ENCODE results near the gene ATOH7.

ATOH7 gene

GRCh38 chr10:68271196-68271882 lies 39.4 kb upstream of the ATOH7 start:
- in situ Hi-C loops (cut with MboI; ENCODE audit: low sequenced_read_pairs, unreplicated experiment) = no loop called here
- TF ChIP-seq, protein P1, sequence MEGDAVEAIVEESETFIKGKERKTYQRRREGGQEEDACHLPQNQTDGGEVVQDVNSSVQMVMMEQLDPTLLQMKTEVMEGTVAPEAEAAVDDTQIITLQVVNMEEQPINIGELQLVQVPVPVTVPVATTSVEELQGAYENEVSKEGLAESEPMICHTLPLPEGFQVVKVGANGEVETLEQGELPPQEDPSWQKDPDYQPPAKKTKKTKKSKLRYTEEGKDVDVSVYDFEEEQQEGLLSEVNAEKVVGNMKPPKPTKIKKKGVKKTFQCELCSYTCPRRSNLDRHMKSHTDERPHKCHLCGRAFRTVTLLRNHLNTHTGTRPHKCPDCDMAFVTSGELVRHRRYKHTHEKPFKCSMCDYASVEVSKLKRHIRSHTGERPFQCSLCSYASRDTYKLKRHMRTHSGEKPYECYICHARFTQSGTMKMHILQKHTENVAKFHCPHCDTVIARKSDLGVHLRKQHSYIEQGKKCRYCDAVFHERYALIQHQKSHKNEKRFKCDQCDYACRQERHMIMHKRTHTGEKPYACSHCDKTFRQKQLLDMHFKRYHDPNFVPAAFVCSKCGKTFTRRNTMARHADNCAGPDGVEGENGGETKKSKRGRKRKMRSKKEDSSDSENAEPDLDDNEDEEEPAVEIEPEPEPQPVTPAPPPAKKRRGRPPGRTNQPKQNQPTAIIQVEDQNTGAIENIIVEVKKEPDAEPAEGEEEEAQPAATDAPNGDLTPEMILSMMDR (IDR thresholded peaks at IDR 0.05; ENCODE audit: borderline replicate concordance, control extremely low read depth, extremely low read depth, insufficient read depth, missing control alignments) = no peak
- DNase-seq (ENCODE audit: low spot score) = no peak

- in situ Hi-C loops (cut with MboI; ENCODE audit: low sequenced_read_pairs, unreplicated experiment) = no loop called here
- TF ChIP-seq, protein P1 (IDR thresholded peaks at IDR 0.05; ENCODE audit: borderline replicate concordance, control extremely low read depth, extremely low read depth, insufficient read depth, missing control alignments) = no peak
- DNase-seq (ENCODE audit: low spot score) = no peak
These were observed 37.8 kb upstream of the ATOH7 start for GRCh38 chr10:68269562-68270290.

- in situ Hi-C loops (cut with MboI; ENCODE audit: low sequenced_read_pairs, unreplicated experiment) = no loop called here
- DNase-seq (ENCODE audit: low spot score) = no peak
- TF ChIP-seq, protein P1 (IDR thresholded peaks at IDR 0.05; ENCODE audit: borderline replicate concordance, control extremely low read depth, extremely low read depth, insufficient read depth, missing control alignments) = no peak
These were observed 29.4 kb upstream of the ATOH7 start for GRCh38 chr10:68261132-68261856.

DNA sequence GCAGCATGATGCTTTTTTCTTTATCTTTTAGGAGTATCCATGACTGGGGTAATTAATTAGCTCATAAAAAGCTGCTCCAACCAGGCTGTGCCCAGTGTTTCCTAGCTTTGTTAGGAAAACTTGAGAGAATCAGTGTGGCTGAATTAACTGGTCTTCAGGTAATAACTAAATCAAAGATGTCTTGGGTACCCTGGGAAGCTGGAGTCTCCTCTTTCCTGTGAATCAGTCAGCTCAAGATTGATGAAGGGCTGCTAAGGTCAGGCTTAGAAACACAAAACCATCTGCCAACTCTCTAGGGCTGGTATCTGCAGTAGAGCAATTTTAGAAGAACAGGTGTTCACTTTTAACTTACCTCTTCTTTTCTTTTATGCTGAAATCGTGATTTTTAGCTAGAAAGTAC lies 21.4 kb upstream of the ATOH7 start:
- TF ChIP-seq, protein P1 (IDR thresholded peaks at IDR 0.05; ENCODE audit: borderline replicate concordance, control extremely low read depth, extremely low read depth, insufficient read depth, missing control alignments) = no peak
- no peak for DNase-seq (ENCODE audit: low spot score)
- in situ Hi-C loops (cut with MboI; ENCODE audit: low sequenced_read_pairs, unreplicated experiment) = no loop called here

DNA sequence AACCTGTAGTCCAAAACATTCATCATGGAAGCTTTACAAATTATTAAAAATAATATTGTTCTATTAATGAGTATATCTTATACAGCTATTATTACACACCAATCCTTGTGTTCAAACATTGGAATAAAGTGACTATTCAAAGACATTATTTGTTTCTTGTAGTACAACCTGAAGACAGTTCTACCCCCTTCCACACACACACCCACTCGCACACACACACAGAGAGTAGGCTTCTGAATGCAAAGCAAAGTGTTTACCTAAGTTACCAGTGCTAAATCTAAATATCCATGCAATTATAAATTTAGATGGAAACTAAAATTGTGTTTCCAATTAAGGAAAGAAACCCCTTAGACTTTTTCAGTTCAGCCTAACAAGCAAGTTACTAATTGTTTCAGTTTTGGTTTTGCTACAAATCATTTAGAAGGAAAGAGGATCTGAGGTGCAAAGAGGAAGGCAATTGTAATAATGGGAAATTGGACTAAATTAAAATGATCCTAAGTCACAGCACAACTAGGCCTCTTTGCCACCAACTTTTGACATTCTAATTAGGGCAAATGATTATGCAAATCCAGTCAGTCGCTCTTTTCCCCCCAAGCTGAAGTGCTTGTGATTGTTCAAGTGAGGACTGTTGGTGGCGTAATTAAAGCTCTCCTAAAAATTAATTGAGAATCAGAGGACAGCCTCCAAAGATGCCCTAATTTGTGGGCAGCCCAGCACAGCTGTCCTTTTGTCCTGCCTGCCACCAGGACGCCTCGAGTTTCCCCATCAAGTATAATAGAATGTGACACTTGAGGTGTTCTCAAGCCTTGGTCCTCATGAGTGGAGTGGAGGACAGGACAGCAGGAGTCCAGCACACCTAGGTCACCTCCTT lies 19.9 kb upstream of the ATOH7 start:
- peak; percentile 32 for DNase-seq (ENCODE audit: low spot score)
- in situ Hi-C loops (cut with MboI; ENCODE audit: low sequenced_read_pairs, unreplicated experiment) = no loop called here
- TF ChIP-seq, protein P1 (IDR thresholded peaks at IDR 0.05; ENCODE audit: borderline replicate concordance, control extremely low read depth, extremely low read depth, insufficient read depth, missing control alignments) = no peak

DNA sequence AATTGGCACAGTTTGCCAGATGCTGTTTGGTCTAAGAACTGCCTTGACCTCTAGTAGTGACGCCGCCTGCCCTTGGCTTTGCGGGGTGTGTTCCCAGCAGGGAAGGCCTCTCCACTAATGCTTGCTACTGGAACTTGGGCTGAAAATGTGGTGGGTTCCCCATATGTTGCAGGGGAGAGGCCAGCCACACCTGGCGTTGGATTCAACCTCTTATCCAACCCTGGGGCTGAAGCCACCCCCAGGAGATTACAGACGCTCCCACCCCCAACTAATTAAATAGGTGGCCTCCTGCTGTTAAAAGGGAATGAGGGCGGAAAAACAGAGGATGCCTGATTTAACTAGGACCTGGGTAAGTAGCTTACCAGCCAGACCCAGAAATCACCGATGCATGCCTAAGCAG lies 19.2 kb upstream of the ATOH7 start:
- TF ChIP-seq, protein P1 (IDR thresholded peaks at IDR 0.05; ENCODE audit: borderline replicate concordance, control extremely low read depth, extremely low read depth, insufficient read depth, missing control alignments) = no peak
- no peak for DNase-seq (ENCODE audit: low spot score)
- in situ Hi-C loops (cut with MboI; ENCODE audit: low sequenced_read_pairs, unreplicated experiment) = no loop called here

Measured in GM13976 (cell line).